CD4-positive, alpha-beta memory T cell (primary cell): Measurements from ENCODE around the gene CH25H. TPM values are rescaled to one million over a fixed set of nuclear protein-coding genes. Genes with fewer than 3 reads are reported as not detected.

Experiments used
- CTCF ChIA-PET: fragments of 350-600 bp; sonication (Branson Sonifier 250); formaldehyde crosslinking; loops from one replicate; lab custom pipeline; 2021; ENCODE audit warnings: inconsistent platforms; ENCODE audit not compliant: partially characterized antibody; lab: Charles Lee
- POLR2A ChIA-PET: fragments of 350-600 bp; sonication (Branson Sonifier 250); formaldehyde crosslinking; loops from one replicate; lab custom pipeline; 2021; ENCODE audit not compliant: partially characterized antibody; lab: Charles Lee
- DNase-seq, 5 donors: peaks; one replicate each; pipeline versions ENCODE4 v3.0.0 to v3.0.0-alpha.2; 2020 to 2022; ENCODE audit warnings: mixed read lengths in 1 of 5
- H3K27ac ChIP-seq: one replicate; pipeline ENCODE4 v1.7.0; 2013; ENCODE audit warnings: low read depth, low read length
- H3K27me3 ChIP-seq: 2 replicates; pipeline ENCODE4 v1.7.0; 2013; ENCODE audit warnings: mild to moderate bottlenecking, low read length, moderate library complexity; ENCODE audit not compliant: insufficient read depth
- H3K36me3 ChIP-seq: 2 replicates; pipeline ENCODE4 v1.7.0; 2013; ENCODE audit warnings: mild to moderate bottlenecking, low read length, moderate library complexity; ENCODE audit not compliant: insufficient read depth
- H3K4me1 ChIP-seq: 2 replicates; pipeline ENCODE4 v1.7.0; 2013; ENCODE audit warnings: mild to moderate bottlenecking, low read length, moderate library complexity; ENCODE audit not compliant: insufficient read depth
- H3K4me3 ChIP-seq, 2 donors: one replicate each; pipeline ENCODE4 v1.7.0; 2013; ENCODE audit warnings: low read length in 2 of 2, mild to moderate bottlenecking in 1 of 2
- H3K9me3 ChIP-seq, 2 donors: one replicate each; pipeline ENCODE4 v1.7.0; 2013; ENCODE audit warnings: low read length in 2 of 2, control low read depth in 1 of 2; ENCODE audit not compliant: control insufficient read depth in 1 of 2
- H3K27ac Mint-ChIP-seq, 7 donors: one replicate each; pipeline ENCODE4 v1.8.0; 2020 to 2021; ENCODE audit warnings: mixed read lengths in 7 of 7, mild to moderate bottlenecking in 6 of 7, inconsistent platforms in 3 of 7, moderate library complexity in 3 of 7
- H3K27me3 Mint-ChIP-seq, 2 donors: one replicate each; pipeline ENCODE4 v1.8.0; 2020 to 2021; ENCODE audit warnings: mixed read lengths in 2 of 2
- H3K36me3 Mint-ChIP-seq, 2 donors: one replicate each; pipeline ENCODE4 v1.8.0; 2020 to 2021; ENCODE audit warnings: mixed read lengths in 2 of 2, inconsistent platforms in 1 of 2, mild to moderate bottlenecking in 1 of 2
- H3K4me1 Mint-ChIP-seq, 4 donors: one replicate each; pipeline ENCODE4 v1.8.0; 2020 to 2021; ENCODE audit warnings: mixed read lengths in 4 of 4, mild to moderate bottlenecking in 1 of 4
- H3K4me3 Mint-ChIP-seq, 8 donors: one replicate each; pipeline ENCODE4 v1.8.0; 2020 to 2021; ENCODE audit warnings: mixed read lengths in 8 of 8, mild to moderate bottlenecking in 7 of 8, moderate library complexity in 6 of 8, inconsistent platforms in 3 of 8
- H3K9me3 Mint-ChIP-seq, 8 donors: one replicate each; pipeline ENCODE4 v1.8.0; 2020 to 2021; ENCODE audit warnings: mixed read lengths in 8 of 8, mild to moderate bottlenecking in 5 of 8, inconsistent platforms in 3 of 8, moderate library complexity in 1 of 8
- intact Hi-C: fragments of 100-400 bp; cut with micrococcal nuclease; formaldehyde crosslinking; loops from one replicate; pipeline ENCODE4 v1.15.1; 2023
- polyA plus RNA-seq, 2 donors: library from polyadenylated mRNA; unstranded; fragments of 300-500 nt; fragmentation: Illumina TruSeq; gene quantifications; one replicate each; pipeline ENCODE4 v1.2.3, GENCODE V29; 2021
- total RNA-seq, 2 experiments: library from RNA; stranded (reverse); gene quantifications; one replicate each; pipeline ENCODE4 v1.2.3, GENCODE V29; 2021

Gene CH25H
- total and polyA plus RNA-seq, 4 experiments from 2014 or later, result 0.10 to 0.46 TPM; not detected in 2

- ChIA-PET CTCF (interaction anchor here (1.5 to 3.0 kb wide), 4 partner anchors 181 to 278 kb away, joined by 4 to 22 read pairs (median 14); no protein-coding TSS in a partner anchor), POLR2A (interaction anchor here (0.7 kb wide), 1 partner anchor 181 kb away, joined by 4 read pairs; no protein-coding TSS in a partner anchor)
- H3K4me3 ChIP-seq, result no peak overlapping the region
- peaks cover 6% of the 10 kb centered on the region for H3K27me3 ChIP-seq
- Mint-ChIP-seq H3K4me3 (no peak overlapping the region), H3K27me3 (peaks cover 13 to 19% of the 10 kb centered on the region in 2 donors), H3K9me3 (no peaks in the 10 kb centered on the region), H3K27ac (no peak overlapping the region), H3K36me3 (peaks cover 5 to 10% of the 10 kb centered on the region in 2 donors), H3K4me1 (peaks cover 10 to 16% (median 14%) of the 10 kb centered on the region in 4 donors)
- no peaks in the 10 kb centered on the region for H3K36me3 ChIP-seq
- no peak overlapping the region for H3K27ac ChIP-seq
- intact Hi-C loops, result no loop called here
- no peaks in the 10 kb centered on the region for H3K9me3 ChIP-seq
- H3K4me1 ChIP-seq, result peaks cover 17% of the 10 kb centered on the region
- DNase-seq, result no peak
These were observed 3.8 kb upstream of the CH25H start for GRCh38 chr10:89210794-89211425.

DNA sequence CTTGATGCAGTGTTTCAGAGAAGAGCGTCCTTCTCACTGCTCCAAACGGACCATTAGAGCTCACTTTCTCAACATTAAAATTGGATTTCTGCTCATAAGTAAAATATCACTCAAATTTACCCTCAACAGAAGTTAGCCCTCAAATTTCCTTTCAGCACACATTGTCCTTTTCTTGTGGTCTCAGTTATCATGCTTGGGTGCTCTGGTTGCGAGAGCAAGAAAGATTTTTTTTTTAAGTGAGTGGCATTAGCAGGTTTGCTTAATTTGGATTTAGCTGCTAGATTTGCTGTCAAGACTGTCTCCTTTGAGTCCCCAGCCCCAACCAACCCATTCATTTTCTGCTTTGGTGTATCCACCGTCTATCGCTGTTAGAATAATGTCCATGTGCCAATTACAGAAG lies 2.6 kb upstream of the CH25H start:
- ChIA-PET POLR2A (no interaction called here), CTCF (interaction anchor here (1.5 to 3.0 kb wide), 4 partner anchors 180 to 277 kb away, joined by 4 to 22 read pairs (median 14); no protein-coding TSS in a partner anchor)
- Histone ChIP-seq H3K4me1 (peaks cover 17% of the 10 kb centered on the region), H3K36me3 (no peaks in the 10 kb centered on the region), H3K9me3 (no peaks in the 10 kb centered on the region), H3K27ac (no peak overlapping the region), H3K27me3 (peaks cover 6% of the 10 kb centered on the region), H3K4me3 (no peak overlapping the region)
- no peak for DNase-seq
- no peak overlapping the region for H3K27ac Mint-ChIP-seq
- intact Hi-C loops, result no loop called here
- peaks cover 10 to 16% (median 14%) of the 10 kb centered on the region in 4 donors for H3K4me1 Mint-ChIP-seq
- H3K36me3 Mint-ChIP-seq, result peaks cover 3 to 7% of the 10 kb centered on the region in 2 donors
- no peaks in the 10 kb centered on the region for H3K9me3 Mint-ChIP-seq
- H3K4me3 Mint-ChIP-seq, result peak overlapping the region in 2 of 8 donors; percentile 49 to 56
- H3K27me3 Mint-ChIP-seq, result peaks cover 18 to 23% of the 10 kb centered on the region in 2 donors

DNA sequence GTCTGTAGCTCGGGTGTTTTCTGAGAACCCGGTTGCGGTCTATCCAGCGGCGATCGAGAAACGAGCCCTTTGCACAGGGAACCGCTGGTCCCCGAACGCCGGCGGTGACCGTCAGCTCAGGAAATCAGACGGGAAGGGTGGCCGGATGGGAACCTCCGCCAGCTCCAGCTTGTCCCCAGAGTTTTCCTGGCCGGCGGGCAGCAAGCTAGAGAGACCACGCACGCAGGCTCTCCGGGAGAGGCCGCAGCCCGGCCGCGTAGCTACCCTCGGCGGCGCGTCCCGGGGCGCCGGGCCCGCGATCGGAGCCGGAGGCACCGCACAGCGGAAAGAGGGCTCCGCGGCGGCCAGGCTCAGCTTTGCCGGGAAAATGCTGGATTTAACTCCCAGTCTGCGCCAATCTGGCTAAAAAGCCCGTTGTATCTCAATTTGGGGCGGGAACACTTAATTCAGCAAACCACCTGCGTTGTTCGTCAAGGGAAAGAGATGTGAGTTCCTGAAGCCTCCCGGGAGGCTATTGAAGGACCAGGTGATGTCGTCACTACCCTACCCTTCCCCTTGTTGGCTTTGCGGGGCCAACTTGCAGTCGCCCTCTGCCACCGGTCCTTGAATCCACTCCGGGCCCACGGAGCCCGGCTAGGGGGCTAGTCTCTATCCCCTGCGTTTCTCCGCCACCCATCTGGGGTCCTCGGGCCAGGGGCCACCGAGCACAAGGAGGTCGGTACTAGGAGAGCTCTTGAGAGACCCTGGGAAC lies 859 bp upstream of the CH25H start:
- Mint-ChIP-seq H3K4me1 (peaks cover 9 to 15% (median 13%) of the 10 kb centered on the region in 4 donors), H3K4me3 (peak overlapping the region; percentile 84 to 95 (median 87)), H3K27ac (peak overlapping the region in 5 of 7 donors; percentile 43 to 76 (median 63)), H3K36me3 (no peaks in the 10 kb centered on the region), H3K27me3 (peaks cover 18 to 23% of the 10 kb centered on the region in 2 donors), H3K9me3 (no peaks in the 10 kb centered on the region)
- ChIA-PET CTCF (interaction anchor here (0.8 to 3.5 kb wide), 14 partner anchors 8 to 378 kb away, joined by 3 to 47 read pairs (median 6); partner anchors contain the start of gene STAMBPL1), POLR2A (interaction anchor here (1.0 to 2.5 kb wide), 8 partner anchors 8 to 377 kb away, joined by 3 to 14 read pairs (median 3); partner anchors contain the start of gene FAS)
- peaks cover 17% of the 10 kb centered on the region for H3K4me1 ChIP-seq
- DNase-seq, result peak in 1 of 5 donors; percentile 23
- H3K36me3 ChIP-seq, result no peaks in the 10 kb centered on the region
- no peak overlapping the region for H3K27ac ChIP-seq
- H3K4me3 ChIP-seq, result peak overlapping the region; percentile 43 to 55
- no peaks in the 10 kb centered on the region for H3K9me3 ChIP-seq
- H3K27me3 ChIP-seq, result peaks cover 6% of the 10 kb centered on the region
- intact Hi-C loops, result no loop called here

- Mint-ChIP-seq H3K27ac (peak overlapping the region; percentile 6 to 83 (median 70)), H3K4me3 (peak overlapping the region; percentile 84 to 95 (median 87)), H3K9me3 (no peaks in the 10 kb centered on the region), H3K4me1 (peaks cover 9 to 15% (median 12%) of the 10 kb centered on the region in 4 donors), H3K27me3 (peaks cover 18 to 23% of the 10 kb centered on the region in 2 donors), H3K36me3 (no peaks in the 10 kb centered on the region)
- Histone ChIP-seq H3K9me3 (no peaks in the 10 kb centered on the region), H3K4me3 (peak overlapping the region; percentile 43 to 55), H3K36me3 (no peaks in the 10 kb centered on the region), H3K4me1 (peaks cover 17% of the 10 kb centered on the region), H3K27ac (no peak overlapping the region), H3K27me3 (peaks cover 6% of the 10 kb centered on the region)
- intact Hi-C loops, result no loop called here
- ChIA-PET CTCF (interaction anchor here (1.0 to 3.5 kb wide), 13 partner anchors 7 to 377 kb away, joined by 3 to 47 read pairs (median 4); partner anchors contain the start of gene STAMBPL1), POLR2A (interaction anchor here (1.4 to 2.5 kb wide), 3 partner anchors 9 to 216 kb away, joined by 4 to 14 read pairs (median 5); partner anchors contain the start of gene FAS)
- DNase-seq, result peak; percentile 52 to 74 (median 68)
These were observed 526 bp downstream of the CH25H start for GRCh38 chr10:89206402-89207180.

DNA sequence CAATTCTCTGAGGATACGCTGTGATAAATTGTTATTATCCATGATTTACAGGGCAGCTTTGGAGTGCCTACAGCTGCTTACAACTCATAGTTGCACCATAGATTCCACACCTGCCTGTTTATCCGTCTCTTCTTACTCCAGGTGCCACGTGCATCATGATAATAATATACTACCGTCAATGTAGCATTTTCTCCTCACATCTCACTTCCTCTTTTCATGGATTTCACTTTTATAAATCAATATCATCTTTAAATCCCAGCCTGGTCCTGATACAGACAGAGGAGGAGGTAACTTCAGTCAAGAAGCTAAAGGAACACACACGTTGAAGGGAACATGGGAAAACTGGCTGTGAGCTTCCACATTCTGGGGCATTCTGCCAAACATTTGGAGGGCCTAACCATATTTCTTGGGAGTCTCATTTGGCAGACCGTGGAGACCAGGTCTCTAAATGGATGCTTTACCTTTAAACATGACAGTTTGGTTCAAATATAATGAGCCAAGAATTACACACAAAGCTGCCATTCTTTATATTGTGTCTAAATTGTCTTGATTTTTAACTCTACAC lies 2.4 kb downstream of the CH25H start:
- Mint-ChIP-seq H3K27me3 (peaks cover 19 to 20% of the 10 kb centered on the region in 2 donors), H3K9me3 (no peaks in the 10 kb centered on the region), H3K4me3 (no peak overlapping the region), H3K4me1 (peaks cover 9 to 15% (median 12%) of the 10 kb centered on the region in 4 donors), H3K36me3 (no peaks in the 10 kb centered on the region), H3K27ac (no peak overlapping the region)
- ChIA-PET POLR2A (no interaction called here), CTCF (interaction anchor here (1.1 to 1.4 kb wide), 2 partner anchors 270 to 272 kb away, joined by 3 read pairs; no protein-coding TSS in a partner anchor)
- H3K36me3 ChIP-seq, result no peaks in the 10 kb centered on the region
- H3K4me1 ChIP-seq, result peaks cover 17% of the 10 kb centered on the region
- intact Hi-C loops, result no loop called here
- no peak overlapping the region for H3K27ac ChIP-seq
- peaks cover 6% of the 10 kb centered on the region for H3K27me3 ChIP-seq
- no peak overlapping the region for H3K4me3 ChIP-seq
- DNase-seq, result no peak
- H3K9me3 ChIP-seq, result no peaks in the 10 kb centered on the region

- H3K36me3 Mint-ChIP-seq, result no peaks in the 10 kb centered on the region
- intact Hi-C loops, result no loop called here
- no peak overlapping the region for H3K4me3 Mint-ChIP-seq
- Histone ChIP-seq H3K27ac (no peak overlapping the region), H3K36me3 (no peaks in the 10 kb centered on the region), H3K4me1 (peaks cover 14% of the 10 kb centered on the region), H3K27me3 (peaks cover 3% of the 10 kb centered on the region), H3K9me3 (no peaks in the 10 kb centered on the region), H3K4me3 (no peak overlapping the region)
- POLR2A ChIA-PET, result no interaction called here
- peaks cover 9 to 15% (median 11%) of the 10 kb centered on the region in 4 donors for H3K4me1 Mint-ChIP-seq
- no peaks in the 10 kb centered on the region for H3K9me3 Mint-ChIP-seq
- H3K27me3 Mint-ChIP-seq, result peaks cover 14 to 19% of the 10 kb centered on the region in 2 donors
- no peak overlapping the region for H3K27ac Mint-ChIP-seq
- DNase-seq, result no peak
- CTCF ChIA-PET, result interaction anchor here (0.8 to 1.4 kb wide), 4 partner anchors 10 to 174 kb away, joined by 3 to 7 read pairs (median 4); no protein-coding TSS in a partner anchor
These were observed 3.9 kb downstream of the CH25H start for GRCh38 chr10:89203237-89203636.
